ENCODE results near the gene ZNF407.

Gene ZNF407

DNA sequence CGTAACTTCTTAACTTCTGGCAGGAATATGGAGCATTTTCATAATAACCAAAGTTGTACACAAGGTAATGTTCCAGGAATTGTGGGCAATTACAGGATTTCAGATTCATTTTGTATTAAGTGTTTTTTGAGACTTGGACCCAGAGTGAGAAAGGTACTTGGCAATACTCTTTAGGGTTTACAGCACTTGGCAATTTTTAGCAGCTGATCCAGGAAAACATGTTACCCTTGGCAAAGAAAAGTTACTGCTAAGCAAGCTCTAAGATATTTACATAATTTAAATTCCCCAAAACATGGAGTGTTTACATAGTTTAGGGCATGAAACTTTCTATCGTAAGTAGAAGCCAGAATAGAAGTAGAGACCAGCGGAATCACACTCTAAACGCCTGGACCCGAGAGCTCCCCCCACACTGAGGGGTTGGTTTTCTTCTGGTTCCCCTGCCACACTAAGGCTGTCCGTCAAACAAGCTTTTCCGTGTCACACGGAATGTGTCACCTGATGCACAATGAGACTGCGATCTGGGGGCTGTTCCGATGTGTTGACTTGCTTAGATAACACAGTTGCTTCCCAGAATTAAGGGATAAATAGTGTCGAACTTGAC lies 434.1 kb downstream of the ZNF407 start:
- no peak for DNase-seq (ENCODE audit: low read depth)
- TF ChIP-seq, protein P1, sequence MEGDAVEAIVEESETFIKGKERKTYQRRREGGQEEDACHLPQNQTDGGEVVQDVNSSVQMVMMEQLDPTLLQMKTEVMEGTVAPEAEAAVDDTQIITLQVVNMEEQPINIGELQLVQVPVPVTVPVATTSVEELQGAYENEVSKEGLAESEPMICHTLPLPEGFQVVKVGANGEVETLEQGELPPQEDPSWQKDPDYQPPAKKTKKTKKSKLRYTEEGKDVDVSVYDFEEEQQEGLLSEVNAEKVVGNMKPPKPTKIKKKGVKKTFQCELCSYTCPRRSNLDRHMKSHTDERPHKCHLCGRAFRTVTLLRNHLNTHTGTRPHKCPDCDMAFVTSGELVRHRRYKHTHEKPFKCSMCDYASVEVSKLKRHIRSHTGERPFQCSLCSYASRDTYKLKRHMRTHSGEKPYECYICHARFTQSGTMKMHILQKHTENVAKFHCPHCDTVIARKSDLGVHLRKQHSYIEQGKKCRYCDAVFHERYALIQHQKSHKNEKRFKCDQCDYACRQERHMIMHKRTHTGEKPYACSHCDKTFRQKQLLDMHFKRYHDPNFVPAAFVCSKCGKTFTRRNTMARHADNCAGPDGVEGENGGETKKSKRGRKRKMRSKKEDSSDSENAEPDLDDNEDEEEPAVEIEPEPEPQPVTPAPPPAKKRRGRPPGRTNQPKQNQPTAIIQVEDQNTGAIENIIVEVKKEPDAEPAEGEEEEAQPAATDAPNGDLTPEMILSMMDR (IDR thresholded peaks at IDR 0.05; ENCODE audit: control insufficient read depth, extremely low read depth, insufficient read depth): no peak
- H3K4me3 ChIP-seq (ENCODE audit: low read depth, low read length): no peak overlapping the region

DNA sequence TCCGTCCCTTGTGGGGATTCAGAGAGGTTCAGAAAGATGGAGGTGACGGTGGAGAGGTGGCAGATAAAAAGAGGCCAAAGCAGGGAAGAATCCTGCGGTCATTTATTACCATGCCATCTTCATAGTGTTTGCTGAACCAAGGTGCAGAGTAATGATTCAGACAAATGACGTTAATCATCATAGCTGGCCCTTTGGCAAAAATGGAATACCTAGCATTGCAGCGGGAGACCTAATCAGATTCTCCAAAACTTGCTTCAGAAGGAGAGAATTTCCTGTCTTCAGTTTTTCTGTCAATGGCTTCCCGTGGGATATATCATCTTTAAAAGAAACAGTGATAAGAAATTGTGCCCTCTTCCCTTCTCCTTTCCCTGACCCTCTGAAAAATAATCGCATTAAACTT lies 435.8 kb downstream of the ZNF407 start:
- no peak for DNase-seq (ENCODE audit: low read depth)
- no peak overlapping the region for H3K4me3 ChIP-seq (ENCODE audit: low read depth, low read length)
- TF ChIP-seq, protein P1 (IDR thresholded peaks at IDR 0.05; ENCODE audit: control insufficient read depth, extremely low read depth, insufficient read depth): no peak

DNA sequence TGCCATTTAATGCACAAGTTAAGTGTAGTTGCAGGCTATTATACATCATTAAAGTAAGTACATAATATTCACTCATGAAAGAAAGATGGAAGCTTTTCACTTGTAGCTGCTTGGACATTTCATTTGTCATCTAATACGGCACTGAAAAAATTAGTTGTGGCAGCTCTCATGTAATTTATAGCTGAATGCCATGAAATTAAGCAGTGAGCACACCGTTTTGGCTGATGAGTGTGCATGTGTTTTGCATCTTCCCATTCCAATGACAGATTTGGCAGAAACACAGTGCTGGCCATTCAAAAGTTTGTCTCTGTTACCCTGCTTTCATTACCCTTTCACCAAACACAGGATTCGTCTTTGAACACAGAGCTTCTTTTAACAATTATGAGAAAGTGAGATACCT lies 437.3 kb downstream of the ZNF407 start:
- TF ChIP-seq, protein P1 (IDR thresholded peaks at IDR 0.05; ENCODE audit: control insufficient read depth, extremely low read depth, insufficient read depth): no peak
- no peak for DNase-seq (ENCODE audit: low read depth)

DNA sequence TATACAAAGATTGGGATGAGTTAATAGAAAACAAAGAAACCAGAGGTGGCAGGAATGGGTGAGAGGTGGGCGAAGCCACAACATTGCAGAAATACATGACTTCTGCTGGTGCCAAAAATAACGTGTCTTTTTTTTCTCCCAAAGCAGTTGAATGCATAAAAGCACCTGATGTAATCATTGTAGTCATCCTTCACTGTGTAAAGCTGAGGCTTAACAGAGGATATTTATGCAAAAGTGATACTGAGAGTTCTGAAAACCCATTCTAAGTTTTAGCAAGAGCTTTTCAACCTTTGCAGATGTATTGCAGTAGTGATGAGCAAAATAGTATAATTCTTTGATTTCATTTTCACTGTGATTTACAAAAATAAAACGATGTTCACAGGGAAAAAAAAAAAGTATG lies 438.3 kb downstream of the ZNF407 start:
- no peak for DNase-seq (ENCODE audit: low read depth)
- no peak overlapping the region for H3K4me3 ChIP-seq (ENCODE audit: low read depth, low read length)
- TF ChIP-seq, protein P1 (IDR thresholded peaks at IDR 0.05; ENCODE audit: control insufficient read depth, extremely low read depth, insufficient read depth): no peak

More for the DNA sequence above, 437.3 kb downstream of the ZNF407 start:
- no peak overlapping the region for H3K4me3 ChIP-seq (ENCODE audit: low read depth, low read length)

DNA sequence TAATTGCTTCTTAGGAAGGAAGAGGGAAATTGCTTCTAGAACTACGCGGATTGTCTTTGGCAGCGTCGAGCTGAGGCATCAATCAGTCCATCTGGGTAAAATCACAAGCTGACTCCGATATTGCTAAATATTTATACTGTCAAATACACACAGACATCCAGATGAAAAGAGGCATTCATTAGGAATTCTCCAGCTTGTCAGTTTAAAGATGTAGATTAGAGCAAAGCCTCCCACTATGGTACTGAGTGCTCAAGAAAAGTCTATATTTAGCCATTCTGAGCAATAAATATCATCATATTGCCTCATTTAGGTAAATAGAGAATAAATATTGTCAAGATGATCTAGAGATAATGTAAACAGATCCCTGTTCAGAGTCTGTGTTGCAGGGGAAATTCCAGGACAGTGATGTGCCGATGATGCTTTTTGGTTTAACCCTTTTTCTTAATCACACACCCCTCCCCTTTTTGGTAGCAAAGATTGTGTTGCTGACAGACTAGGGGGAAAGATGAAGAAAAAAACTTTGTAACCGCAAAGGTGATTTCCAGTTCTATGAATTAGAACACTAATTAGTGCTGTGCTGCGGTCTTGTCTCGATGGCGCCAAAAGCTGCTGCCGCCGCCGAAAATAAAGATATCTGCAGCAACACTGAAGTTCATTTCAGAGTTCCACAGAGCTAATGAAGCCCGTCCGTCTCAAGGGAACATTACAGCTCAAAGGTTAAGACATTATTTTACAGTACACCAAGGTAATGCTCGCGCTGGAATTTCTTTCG lies 439.4 kb downstream of the ZNF407 start:
- H3K4me3 ChIP-seq (ENCODE audit: low read depth, low read length): no peak overlapping the region
- TF ChIP-seq, protein P1 (IDR thresholded peaks at IDR 0.05; ENCODE audit: control insufficient read depth, extremely low read depth, insufficient read depth): no peak
- DNase-seq (ENCODE audit: low read depth): no peak

DNA sequence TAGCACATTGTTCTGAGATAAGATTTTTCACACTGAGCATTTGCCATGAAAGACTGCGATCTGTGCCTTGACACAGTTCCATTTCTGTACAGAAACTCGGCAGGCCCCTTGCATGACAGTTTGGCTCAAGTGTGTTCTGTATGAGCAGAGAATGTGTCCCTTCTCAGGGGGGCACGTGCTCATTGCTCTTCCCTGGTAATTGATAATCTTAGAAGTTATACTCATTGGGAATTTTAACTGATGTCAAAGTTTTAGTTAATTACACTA lies 440.0 kb downstream of the ZNF407 start:
- no peak overlapping the region for H3K4me3 ChIP-seq (ENCODE audit: low read depth, low read length)
- TF ChIP-seq, protein P1 (IDR thresholded peaks at IDR 0.05; ENCODE audit: control insufficient read depth, extremely low read depth, insufficient read depth): no peak
- DNase-seq (ENCODE audit: low read depth): no peak

DNA sequence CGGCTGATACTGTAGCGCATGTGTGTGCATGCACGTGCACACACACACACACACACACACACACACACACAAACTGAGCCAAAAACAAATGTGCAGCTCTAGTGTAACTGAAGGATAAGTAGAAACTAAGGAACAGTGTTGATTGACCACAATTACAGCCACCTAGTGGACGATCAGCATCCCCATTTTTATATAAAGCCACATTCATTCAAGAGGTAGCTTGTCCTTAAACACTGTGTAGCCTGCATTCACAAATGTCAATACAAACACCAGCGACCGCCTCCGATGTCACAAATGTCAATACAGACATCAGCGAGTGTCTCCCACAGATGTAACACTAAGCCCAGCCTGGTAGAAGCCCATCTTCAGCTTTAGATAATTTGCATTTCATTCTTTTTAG lies 443.9 kb downstream of the ZNF407 start:
- no peak overlapping the region for H3K4me3 ChIP-seq (ENCODE audit: low read depth, low read length)
- no peak for DNase-seq (ENCODE audit: low read depth)
- TF ChIP-seq, protein P1 (IDR thresholded peaks at IDR 0.05; ENCODE audit: control insufficient read depth, extremely low read depth, insufficient read depth): peak; percentile 70
